OCI-LY7 (cell line): Measurements from ENCODE around the gene ALDH1A3.

Experiments
- CTCF ChIP-seq: fragments of 200-600 bp; sonication (generic); conservative IDR thresholded peaks from 2 replicates; pipeline ENCODE4 v1.5.1; 2014; ENCODE audit warnings: mild to moderate bottlenecking, antibody characterized with exemption, low read length, moderate library complexity, mixed read lengths
- EZH2phosphoT487 ChIP-seq: fragments of 200-600 bp; sonication (generic); IDR thresholded peaks from 2 replicates; pipeline ENCODE4 v1.6.1; 2018; ENCODE audit warnings: low read depth, borderline replicate concordance, mild to moderate bottlenecking, mixed run types, antibody characterized with exemption, low read length, moderate library complexity, mixed read lengths

GRCh38 chr15:100859970-100860828 lies 19.4 kb upstream of the ALDH1A3 start:
- no peak for TF ChIP-seq CTCF
- no peak for TF ChIP-seq EZH2phosphoT487
